Activated T-helper 17 cell treated with anti-CD3 and anti-CD28 coated beads, Interleukin-2, amount 50 U/mL, for 72 hours (primary cell): ENCODE measurements around the gene CCDC77. TPM values are rescaled to one million over a fixed set of nuclear protein-coding genes. Genes with fewer than 3 reads are reported as not detected.
"Not testable (repeated sequence)": the region's sequence is repeated elsewhere in the genome, so short reads cannot be mapped to it uniquely, and the experiment has no call there.

Source experiments
- ATAC-seq: fragments of 150-1000 bp; cut with Tn5 transposase; replicated peaks from 2 replicates; pipeline ENCODE4 v1.10.0; 2021; ENCODE audit warnings: mild to moderate bottlenecking, moderate library complexity
- H3K27ac Mint-ChIP-seq: one replicate; pipeline ENCODE4 v1.8.0; 2022; ENCODE audit warnings: mixed read lengths
- H3K27me3 Mint-ChIP-seq: one replicate; pipeline ENCODE4 v1.8.0; 2022; ENCODE audit warnings: mixed read lengths
- H3K36me3 Mint-ChIP-seq: one replicate; pipeline ENCODE4 v1.8.0; 2022; ENCODE audit warnings: low read depth, mild to moderate bottlenecking, mixed read lengths
- H3K4me1 Mint-ChIP-seq: one replicate; pipeline ENCODE4 v1.8.0; 2022; ENCODE audit warnings: mixed read lengths
- H3K4me3 Mint-ChIP-seq: one replicate; pipeline ENCODE4 v1.8.0; 2022; ENCODE audit warnings: mild to moderate bottlenecking, mixed read lengths
- H3K9me3 Mint-ChIP-seq: one replicate; pipeline ENCODE4 v1.8.0; 2022; ENCODE audit warnings: mixed read lengths
- total RNA-seq, 2 donors: library from RNA; stranded (reverse); gene quantifications; one replicate each; pipeline ENCODE4 v1.2.3, GENCODE V29; 2022

Gene CCDC77
- 10 to 100 TPM; 17.4 to 22.8 TPM for total RNA-seq

DNA sequence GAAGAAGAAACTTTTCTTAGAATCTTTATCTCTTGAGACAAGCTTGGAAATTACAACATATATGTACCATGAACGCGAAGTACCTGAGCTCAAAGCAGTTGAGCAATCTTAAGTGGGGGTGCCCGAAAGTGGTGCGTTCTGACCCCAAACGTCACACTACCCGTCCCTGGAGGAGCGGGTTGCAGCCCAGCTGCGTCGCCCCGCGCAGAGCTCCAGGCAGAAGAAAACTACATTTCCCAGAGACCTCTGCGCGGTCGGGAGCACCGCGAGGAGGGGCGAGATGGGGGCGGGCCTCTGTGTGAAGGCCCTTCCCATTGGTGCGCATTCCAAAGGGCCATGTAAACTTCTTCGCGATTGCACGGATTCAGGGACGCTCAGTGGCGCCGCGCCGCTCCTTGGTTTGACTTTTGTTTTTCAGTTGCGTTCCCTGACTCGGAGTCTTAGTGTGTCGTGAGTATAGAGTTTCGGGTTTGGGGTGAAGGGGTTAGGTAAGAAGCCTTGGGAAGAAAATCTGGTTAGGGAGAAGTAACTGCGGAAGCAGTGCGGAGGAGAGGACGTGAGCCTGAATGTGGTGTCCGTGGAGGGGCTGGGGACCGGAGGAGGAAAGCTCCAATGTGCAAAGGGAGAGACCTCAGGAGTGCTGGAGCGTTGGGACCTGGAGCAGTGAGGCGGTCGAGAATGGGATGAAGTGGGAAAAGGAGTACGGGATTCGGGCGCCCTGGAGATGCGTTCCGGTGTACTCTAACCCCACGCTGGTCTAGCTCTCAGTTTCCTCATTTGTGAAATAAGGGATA, at the start of gene CCDC77:
Gene CCDC77 (plus strand): TSS at position 410 of the 794 bp plus-strand sequence. CDS start 7,740 bp downstream, outside the sequence.
- ATAC-seq = peak; percentile 100
- H3K36me3 Mint-ChIP-seq = peaks cover 5% of the 10 kb centered on the region
- no peaks in the 10 kb centered on the region for H3K27me3 Mint-ChIP-seq
- no peak within 1 kb of the TSS for H3K27ac Mint-ChIP-seq
- H3K9me3 Mint-ChIP-seq = no peaks in the 10 kb centered on the region
- no peak within 1 kb of the TSS for H3K4me3 Mint-ChIP-seq
- H3K4me1 Mint-ChIP-seq = no peaks in the 10 kb centered on the region

DNA sequence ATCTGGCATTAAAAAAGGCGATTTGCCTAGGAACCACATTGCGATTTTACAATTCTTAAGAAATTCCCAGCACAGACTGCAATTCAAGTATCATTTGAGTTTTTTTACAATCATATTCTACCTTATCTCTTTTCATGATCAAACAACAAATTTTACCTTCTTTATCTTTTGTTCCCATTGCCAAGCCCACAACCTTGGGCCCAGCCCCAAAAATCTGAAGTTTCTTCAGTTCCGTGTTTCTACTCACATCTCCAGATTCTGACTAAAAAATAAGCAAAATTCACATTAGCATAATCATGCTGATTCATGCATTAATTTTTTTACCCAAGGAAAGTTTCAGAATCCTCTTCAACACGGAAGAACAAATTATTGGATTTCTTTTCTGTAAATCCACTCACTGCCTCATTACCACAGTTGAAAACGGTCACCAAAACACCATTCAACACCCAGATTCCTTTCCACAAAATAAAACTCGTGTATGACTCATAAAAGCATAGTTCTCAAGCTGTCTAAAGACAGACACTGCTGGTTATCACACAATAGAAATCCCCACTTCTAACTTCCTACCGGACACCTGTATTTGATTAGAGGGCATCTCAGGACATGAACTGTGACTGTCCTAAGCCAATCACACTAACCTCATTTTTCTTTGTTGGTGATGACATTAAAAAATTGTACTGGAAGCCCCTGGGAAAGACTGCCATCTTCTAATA, 45.0 kb upstream of the CCDC77 start:
- Mint-ChIP-seq H3K27ac (peak overlapping the region; percentile 36), H3K9me3 (no peaks in the 10 kb centered on the region), H3K36me3 (peaks cover 100% of the 10 kb centered on the region), H3K4me3 (no peak overlapping the region), H3K4me1 (peaks cover 7% of the 10 kb centered on the region), H3K27me3 (no peaks in the 10 kb centered on the region)
- no peak for ATAC-seq

DNA sequence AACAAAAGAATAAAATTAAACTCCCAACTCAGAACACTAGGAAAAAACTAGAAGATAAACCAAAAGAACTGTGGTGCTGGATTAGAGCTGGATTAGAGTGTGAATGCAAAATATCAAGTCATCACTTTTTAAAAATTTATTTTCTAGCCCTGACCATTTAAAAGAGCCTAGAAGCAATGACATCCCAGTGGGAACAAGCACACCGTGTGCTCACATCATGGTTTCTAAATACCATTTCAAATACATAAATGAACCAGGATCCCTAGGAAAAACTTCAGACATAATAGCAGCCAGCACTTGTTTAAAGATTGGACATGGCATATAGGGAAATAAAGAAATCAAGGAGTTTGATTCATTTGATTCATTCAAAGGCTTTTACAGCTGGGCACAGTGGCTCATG, 42.4 kb upstream of the CCDC77 start:
- H3K4me1 Mint-ChIP-seq = peaks cover 7% of the 10 kb centered on the region
- no peak overlapping the region for H3K4me3 Mint-ChIP-seq
- no peaks in the 10 kb centered on the region for H3K9me3 Mint-ChIP-seq
- H3K27ac Mint-ChIP-seq = no peak overlapping the region
- H3K36me3 Mint-ChIP-seq = peaks cover 100% of the 10 kb centered on the region
- ATAC-seq = no peak
- H3K27me3 Mint-ChIP-seq = no peaks in the 10 kb centered on the region

DNA sequence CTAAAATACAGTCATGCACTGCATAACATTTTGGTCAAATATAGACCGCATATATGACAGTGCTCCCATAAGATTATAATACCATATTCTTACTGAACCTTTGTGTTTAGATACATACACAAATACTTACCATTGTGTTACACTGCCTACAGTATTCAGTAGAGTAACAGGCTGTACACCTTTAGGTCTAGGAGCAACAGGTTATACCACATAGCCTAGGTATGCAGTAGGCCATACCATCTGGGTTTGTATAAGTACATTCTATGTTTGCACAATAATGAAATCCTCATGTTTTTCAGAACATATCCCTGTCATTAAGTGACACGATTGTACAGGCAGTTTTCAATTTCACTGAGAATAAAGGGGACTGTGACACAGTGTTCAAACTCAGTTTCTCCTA, 34.6 kb upstream of the CCDC77 start:
- H3K36me3 Mint-ChIP-seq = peaks cover 100% of the 10 kb centered on the region

DNA sequence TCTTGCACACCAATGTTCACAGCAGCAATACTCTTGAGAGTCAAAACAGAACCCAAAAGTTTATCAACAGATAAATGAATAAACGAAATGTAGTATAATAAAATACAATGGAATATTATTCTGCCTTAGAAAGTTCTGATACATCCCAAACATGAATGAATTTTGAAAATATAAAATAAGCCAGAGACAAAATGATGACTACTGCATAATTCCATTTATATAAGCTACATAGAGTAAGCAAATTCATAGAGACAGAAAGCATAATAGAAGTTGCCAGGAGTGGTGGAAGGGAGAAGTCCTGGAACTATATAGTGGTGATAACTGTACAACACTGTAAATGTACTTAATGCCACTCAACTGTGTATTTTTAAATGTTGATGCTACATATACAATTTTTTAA, 33.5 kb upstream of the CCDC77 start:
- Mint-ChIP-seq H3K27ac (peak overlapping the region; percentile 30), H3K4me3 (no peak overlapping the region), H3K9me3 (no peaks in the 10 kb centered on the region), H3K4me1 (no peaks in the 10 kb centered on the region), H3K27me3 (no peaks in the 10 kb centered on the region), H3K36me3 (peaks cover 97% of the 10 kb centered on the region)
- ATAC-seq = no peak

More for the DNA sequence above, 34.6 kb upstream of the CCDC77 start:
- no peaks in the 10 kb centered on the region for H3K9me3 Mint-ChIP-seq
- H3K4me3 Mint-ChIP-seq = no peak overlapping the region
- H3K4me1 Mint-ChIP-seq = no peaks in the 10 kb centered on the region
- ATAC-seq = no peak
- no peak overlapping the region for H3K27ac Mint-ChIP-seq
- no peaks in the 10 kb centered on the region for H3K27me3 Mint-ChIP-seq

DNA sequence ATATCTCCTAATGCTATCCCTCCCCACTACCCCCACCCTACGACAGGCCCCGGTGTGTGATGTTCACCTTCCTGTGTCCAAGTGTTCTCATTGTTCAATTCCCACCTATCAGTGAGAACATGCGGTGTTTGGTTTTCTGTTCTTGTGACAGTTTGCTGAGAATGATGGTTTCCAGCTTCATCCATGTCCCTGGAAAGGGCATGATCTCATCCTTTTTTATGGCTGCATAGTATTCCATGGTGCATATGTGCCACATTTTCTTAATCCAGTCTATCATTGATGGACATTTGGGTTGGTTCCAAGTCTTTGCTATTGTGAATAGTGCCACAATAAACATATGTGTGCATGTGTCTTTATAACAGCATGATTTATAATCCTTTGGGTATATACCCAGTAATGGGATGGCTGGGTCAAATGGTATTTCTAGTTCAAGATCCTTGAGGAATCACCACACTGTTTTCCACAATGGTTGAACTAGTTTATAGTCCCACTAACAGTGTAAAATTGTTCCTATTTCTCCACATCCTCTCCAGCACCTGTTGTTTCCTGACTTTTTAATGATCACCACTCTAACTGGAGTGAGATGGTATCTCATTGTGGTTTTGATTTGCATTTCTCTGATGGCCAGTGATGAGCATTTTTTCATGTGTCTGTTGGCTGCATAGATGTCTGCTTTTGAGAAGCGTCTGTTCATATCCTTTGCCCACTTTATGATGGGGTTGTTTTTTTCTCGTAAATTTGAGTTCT, 30.5 kb upstream of the CCDC77 start:
- not testable (repeated sequence) for ATAC-seq, H3K27me3 Mint-ChIP-seq, H3K4me1 Mint-ChIP-seq, H3K9me3 Mint-ChIP-seq, H3K4me3 Mint-ChIP-seq, H3K27ac Mint-ChIP-seq
- peaks cover 97% of the 10 kb centered on the region for H3K36me3 Mint-ChIP-seq

DNA sequence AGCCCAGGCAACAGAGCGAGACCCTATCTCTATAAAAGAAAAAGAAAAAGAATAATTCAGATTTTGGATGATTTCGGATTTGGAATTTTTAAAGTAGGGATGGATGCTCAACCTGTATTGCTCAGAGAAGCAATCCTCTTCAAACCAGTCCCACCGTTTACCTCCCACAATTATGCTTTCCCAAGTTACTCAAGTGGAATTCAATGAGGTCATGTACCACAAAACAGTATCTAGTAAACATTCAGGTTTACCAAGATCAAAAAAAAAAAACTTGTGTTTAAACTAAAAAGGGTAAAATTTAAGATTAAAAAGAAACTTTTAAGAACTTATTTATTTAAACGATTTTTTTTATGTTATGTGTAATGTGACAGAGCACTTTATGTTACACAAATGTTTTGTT, 14.8 kb upstream of the CCDC77 start:
- Mint-ChIP-seq H3K9me3 (peaks cover 5% of the 10 kb centered on the region), H3K4me3 (peak overlapping the region; percentile 86), H3K27me3 (no peaks in the 10 kb centered on the region), H3K4me1 (peaks cover 20% of the 10 kb centered on the region), H3K27ac (no peak overlapping the region), H3K36me3 (peaks cover 65% of the 10 kb centered on the region)
- ATAC-seq = no peak

DNA sequence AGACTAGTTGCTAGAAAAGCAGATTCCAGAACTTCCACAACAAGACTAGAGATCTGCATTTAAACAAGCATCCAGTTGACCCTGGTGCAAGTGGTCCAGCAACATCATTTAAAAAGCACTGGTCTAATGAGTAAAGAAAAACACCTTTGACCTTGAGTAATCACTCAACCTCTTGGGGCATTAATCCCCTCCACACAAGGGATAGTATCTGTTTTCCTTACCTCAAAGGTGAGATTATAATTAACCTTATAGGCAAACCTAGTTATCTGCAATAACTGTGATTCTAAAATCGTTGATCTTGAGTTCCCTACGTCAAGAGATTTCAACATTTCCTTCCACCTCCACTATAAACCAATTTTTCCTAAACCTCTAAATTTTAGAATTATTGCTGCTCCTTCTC, 13.4 kb upstream of the CCDC77 start:
- H3K4me3 Mint-ChIP-seq = peak overlapping the region; percentile 86
- no peak for ATAC-seq
- peaks cover 5% of the 10 kb centered on the region for H3K9me3 Mint-ChIP-seq
- peaks cover 20% of the 10 kb centered on the region for H3K4me1 Mint-ChIP-seq
- peaks cover 52% of the 10 kb centered on the region for H3K36me3 Mint-ChIP-seq
- H3K27me3 Mint-ChIP-seq = no peaks in the 10 kb centered on the region
- H3K27ac Mint-ChIP-seq = peak overlapping the region; percentile 86

DNA sequence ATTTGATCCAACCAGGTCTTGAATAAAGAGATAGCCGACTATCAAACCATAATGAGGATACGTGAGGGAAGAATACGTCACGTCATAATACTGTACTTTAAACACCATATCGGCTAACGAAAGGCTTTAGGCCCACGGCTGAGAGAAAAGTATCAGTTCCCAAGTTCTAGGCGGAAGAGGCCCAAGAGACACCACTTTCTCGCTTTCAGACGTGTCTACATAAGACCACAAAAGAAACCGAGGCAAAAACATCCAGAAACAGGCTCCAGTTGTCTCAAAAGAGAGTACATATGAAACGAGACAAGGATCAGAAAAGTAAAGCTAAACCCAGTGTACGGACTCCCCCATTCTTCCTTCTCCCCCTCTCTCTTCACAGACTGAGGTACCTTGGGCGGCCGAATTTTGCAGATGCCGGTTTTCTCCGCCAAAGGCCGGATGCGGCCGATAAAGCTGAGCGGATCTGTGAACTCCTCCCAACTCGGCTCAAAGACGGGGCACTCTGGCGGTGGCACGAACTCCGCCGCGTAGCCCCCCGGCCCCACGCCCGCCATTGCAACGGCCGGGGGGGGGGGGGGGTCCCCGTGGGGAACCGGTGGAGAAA, 12.8 kb upstream of the CCDC77 start:
- H3K4me3 Mint-ChIP-seq = peak overlapping the region; percentile 86
- H3K4me1 Mint-ChIP-seq = peaks cover 20% of the 10 kb centered on the region
- H3K27me3 Mint-ChIP-seq = no peaks in the 10 kb centered on the region
- peaks cover 5% of the 10 kb centered on the region for H3K9me3 Mint-ChIP-seq
- peak; percentile 38 for ATAC-seq
- H3K36me3 Mint-ChIP-seq = peaks cover 45% of the 10 kb centered on the region
- H3K27ac Mint-ChIP-seq = peak overlapping the region; percentile 86

DNA sequence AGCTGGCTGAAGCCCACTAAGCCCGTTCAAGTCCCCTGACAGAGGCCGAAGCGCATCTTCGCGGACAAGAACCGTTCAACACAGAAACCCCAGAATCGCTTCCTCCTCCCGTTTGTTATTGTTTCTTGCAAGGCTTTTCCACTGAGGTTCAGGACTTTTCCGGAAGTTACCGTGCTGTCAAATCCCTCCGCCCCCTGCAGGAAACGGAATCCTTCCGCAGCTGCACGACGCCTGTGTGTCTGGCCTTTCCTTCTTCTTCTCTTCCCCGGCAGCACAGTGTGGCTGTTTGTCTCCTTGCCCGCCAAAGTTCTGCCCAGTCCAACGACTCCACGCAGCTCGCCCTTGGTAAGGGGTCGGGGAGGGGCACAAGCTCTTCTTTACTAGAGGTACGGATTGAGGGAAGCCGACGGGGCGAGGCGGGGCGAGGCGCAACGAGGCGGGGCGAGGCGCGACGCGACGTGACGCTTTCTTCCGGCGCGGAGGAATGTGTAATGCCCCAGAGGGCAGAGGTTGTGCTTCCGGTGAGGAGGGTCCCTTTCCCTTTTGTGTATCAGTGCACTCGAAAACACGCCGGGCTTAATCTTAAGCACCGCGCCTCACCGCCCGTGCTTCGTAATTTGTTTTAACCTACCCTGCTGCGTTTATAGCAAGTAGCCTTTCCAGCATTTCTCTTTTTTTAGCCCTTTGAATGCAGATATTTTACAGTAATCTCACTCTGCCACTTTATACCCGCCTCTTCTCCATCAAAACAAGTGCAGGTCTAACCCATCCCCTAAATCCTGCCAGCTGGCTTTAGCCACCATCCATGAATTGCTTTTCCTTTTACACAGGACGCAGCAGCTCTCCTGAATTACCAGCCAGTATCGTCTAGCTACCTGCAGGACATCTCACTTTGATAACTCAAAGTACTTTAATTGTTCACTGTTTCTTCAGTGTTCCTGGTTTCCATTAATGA, 12.0 kb upstream of the CCDC77 start, which contains the start of gene KDM5A:
Gene KDM5A (minus strand): TSS at position 179 of the 955 bp plus-strand sequence. CDS start 229 bp downstream, outside the sequence.
- ATAC-seq = peak; percentile 99
- no peaks in the 10 kb centered on the region for H3K27me3 Mint-ChIP-seq
- peak within 1 kb of the TSS; percentile 86 for H3K4me3 Mint-ChIP-seq

DNA sequence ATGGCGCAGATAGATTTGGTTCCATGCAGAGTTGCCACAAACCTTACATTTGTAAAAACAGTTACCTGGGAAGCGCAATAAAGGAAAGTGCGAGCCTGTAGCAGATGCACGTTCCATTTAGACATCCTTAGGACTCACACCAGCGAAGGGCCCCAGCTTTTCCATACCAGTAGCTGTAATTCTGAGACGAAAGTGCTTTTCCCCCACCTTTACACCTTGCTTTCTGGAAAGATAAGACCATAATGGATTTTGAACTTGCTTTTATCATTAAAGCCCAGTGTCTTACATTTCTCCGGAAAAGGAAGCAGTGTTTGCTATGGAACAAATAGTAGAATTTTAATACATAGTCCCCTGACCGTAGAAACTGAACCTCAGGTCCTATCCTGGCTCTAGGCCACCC, 616 bp upstream of the CCDC77 start:
- Mint-ChIP-seq H3K4me3 (no peak overlapping the region), H3K27me3 (no peaks in the 10 kb centered on the region), H3K36me3 (peaks cover 5% of the 10 kb centered on the region), H3K4me1 (no peaks in the 10 kb centered on the region), H3K9me3 (no peaks in the 10 kb centered on the region), H3K27ac (no peak overlapping the region)
- ATAC-seq = no peak

More for the DNA sequence above, 12.0 kb upstream of the CCDC77 start, which contains the start of gene KDM5A:
- Mint-ChIP-seq H3K9me3 (peaks cover 5% of the 10 kb centered on the region), H3K36me3 (peaks cover 38% of the 10 kb centered on the region), H3K4me1 (peaks cover 20% of the 10 kb centered on the region), H3K27ac (peak within 1 kb of the TSS; percentile 86)

DNA sequence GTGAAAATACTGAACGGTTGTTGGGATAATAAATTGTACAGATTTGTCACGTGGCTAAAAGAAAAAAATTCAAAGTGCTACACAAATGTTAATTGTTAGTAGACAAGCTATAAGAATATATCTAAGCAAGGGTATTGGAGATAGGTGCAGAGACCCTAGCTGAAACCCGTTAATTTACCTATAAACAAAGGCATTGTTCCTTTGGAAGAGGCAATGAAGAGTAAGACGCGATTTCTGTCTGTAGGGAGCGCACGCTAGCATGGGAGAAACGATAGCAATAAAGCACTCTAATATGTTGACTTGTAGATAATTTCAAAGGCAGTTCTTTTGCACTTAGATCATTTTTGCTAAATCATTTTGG, 565 bp downstream of the CCDC77 start:
- Mint-ChIP-seq H3K4me3 (no peak overlapping the region), H3K27me3 (no peaks in the 10 kb centered on the region), H3K36me3 (peaks cover 7% of the 10 kb centered on the region), H3K9me3 (no peaks in the 10 kb centered on the region), H3K4me1 (no peaks in the 10 kb centered on the region), H3K27ac (no peak overlapping the region)
- no peak for ATAC-seq

DNA sequence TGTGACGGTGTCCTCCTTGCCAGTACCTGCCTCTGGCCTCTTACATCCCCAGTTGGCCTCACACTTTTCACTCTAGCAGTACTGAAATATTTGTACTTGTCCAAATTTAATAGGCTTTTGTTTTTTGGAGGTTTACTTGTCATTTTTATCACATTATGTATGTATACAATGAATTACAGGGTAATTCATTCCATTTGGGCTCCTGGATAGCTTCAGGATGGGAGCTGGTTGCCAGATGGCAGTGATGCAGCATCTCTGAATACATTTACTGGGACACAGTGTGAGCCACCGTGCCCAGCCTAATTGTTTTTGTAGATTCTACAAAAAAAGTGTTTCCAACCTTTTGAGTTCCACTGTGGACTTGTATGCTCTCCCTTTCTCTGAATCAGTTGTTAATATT, 13.4 kb downstream of the CCDC77 start:
- Mint-ChIP-seq H3K27ac (no peak overlapping the region), H3K4me1 (no peaks in the 10 kb centered on the region), H3K27me3 (no peaks in the 10 kb centered on the region), H3K4me3 (no peak overlapping the region), H3K9me3 (no peaks in the 10 kb centered on the region), H3K36me3 (peaks cover 68% of the 10 kb centered on the region)
- ATAC-seq = no peak
